Measurements from ENCODE around the gene IYD. TPM values are rescaled to one million over a fixed set of nuclear protein-coding genes. Genes with fewer than 3 reads are reported as not detected.
A peak's percentile ranks its signal among the peaks of the same experiment; 100 is the strongest.

The IYD gene
- total RNA-seq, 1 donor from 2014 or later, result not detected

DNA sequence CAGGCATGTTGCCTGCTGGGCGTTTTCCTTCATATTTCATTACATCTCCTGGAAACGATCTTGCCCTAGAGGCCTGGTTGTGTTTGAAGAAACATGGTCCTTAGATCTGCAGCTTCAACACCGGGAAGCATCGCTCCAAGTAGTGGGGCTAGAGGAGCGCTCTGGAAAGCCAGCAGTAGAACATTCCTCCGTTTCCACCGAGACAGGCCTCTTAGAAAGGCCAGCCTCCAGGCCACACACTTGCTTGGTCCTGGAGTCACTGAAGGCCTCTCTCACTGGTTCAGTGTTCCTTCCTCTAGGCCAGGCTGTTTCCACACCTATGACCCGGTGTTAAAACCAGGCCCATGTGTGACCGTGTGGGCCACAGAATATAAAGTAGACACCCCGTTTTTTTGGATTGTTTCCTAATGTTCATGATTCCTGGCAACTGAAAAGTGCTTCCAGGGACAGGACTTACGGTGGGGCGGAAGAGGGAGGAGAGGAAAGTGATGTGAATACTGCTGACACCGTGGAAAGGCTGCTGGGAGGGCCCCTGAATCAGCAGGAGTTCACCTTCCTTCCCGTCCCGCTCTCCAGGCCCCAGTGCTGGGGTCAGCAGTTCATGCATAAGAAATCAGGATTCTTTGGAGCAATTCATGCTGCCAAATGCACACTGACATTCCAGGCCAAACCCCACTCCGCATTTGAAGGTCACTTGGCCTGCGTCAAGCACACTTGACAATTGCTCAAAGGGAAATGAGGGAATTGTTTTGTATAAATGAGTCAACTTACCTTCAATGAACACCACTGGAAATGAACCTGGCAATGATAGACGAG, 83.8 kb downstream of the IYD start:
- intact Hi-C loops (cut with DNase I), result no loop called here
- DNase-seq (peak; percentile 49), ATAC-seq (ENCODE audit: poor library complexity) (peak; percentile 67)

DNA sequence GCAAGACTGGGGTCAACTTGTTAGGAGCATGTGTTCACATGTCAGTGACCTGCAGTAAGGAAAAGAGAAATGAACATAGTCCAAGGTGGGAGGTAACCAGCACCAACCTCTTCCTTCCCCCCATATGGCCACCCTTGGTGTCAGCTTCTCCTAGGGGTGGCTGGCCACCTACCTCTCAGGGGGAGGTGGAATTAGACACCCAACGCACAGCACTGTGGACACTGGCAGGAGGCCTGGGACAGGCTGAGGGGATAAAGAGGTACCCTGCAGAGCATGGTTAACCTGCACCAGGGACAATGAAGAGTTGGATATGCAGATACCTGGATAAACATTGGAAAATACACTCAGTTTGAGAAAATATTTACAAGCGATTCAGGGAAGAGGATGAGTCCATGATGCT, 84.5 kb downstream of the IYD start:
- DNase-seq (no peak), ATAC-seq (ENCODE audit: poor library complexity) (no peak)
- intact Hi-C loops (cut with DNase I), result no loop called here

Other genes starting within 250 kb of the IYD start
- 131 TPM for gene PPP1R14C, start 226.0 kb upstream of the IYD start, total RNA-seq
- gene PLEKHG1, start 230.9 kb downstream of the IYD start, total RNA-seq, result 7.3 TPM